SHP77 (cell line): ENCODE measurements around the gene CYTH1.

Experiments used
- DNase-seq, 2 experiments: peaks; one replicate each; lab custom pipeline; 2025; lab: John Stamatoyannopoulos, UW

The CYTH1 gene, protein sequence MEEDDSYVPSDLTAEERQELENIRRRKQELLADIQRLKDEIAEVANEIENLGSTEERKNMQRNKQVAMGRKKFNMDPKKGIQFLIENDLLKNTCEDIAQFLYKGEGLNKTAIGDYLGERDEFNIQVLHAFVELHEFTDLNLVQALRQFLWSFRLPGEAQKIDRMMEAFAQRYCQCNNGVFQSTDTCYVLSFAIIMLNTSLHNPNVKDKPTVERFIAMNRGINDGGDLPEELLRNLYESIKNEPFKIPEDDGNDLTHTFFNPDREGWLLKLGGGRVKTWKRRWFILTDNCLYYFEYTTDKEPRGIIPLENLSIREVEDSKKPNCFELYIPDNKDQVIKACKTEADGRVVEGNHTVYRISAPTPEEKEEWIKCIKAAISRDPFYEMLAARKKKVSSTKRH

DNA sequence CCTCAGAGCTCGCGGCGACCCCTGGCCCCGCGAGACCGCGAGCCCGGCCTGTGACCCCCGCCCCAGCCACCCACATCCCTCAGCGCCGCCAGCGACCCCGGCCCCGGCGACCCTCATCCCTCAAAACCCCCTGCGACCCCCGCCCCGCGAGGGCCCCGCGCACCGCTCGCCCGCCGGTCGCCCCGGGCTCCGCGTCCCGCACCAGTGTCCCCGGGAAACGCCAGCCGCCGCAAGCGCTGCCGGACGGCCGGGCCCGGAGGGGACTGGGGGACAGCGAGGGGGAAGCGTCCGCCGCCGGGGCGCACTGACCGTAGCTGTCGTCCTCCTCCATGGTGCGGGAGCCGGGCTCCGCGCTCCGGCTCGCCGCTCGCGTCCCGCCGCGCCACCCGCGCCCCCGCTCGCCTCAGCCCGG lies at the start of gene CYTH1:
Gene CYTH1 (minus strand): TSS at position 381 of the 412 bp plus-strand sequence. CDS start 50 bp downstream, at position 331.
- DNase-seq = no peak

DNA sequence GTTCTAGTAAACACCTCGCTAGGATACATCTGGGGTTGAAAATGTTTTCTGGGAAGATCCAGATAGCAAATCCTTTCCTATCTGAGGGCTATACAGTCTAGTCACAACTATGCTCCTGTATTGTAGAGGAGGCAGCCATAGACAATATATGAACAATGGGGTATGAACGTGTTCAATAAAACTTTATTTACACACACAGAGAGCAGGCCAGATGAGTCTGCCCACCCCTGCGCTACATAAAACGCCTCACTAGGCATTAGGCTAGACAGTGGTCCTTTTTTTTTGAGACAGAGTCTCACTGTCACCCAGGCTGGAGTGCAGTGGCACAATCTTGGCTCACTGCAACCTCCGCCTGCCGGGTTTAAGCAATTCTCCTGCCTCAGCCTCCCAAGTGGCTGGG lies 47.4 kb upstream of the CYTH1 start:
- no peak for DNase-seq

DNA sequence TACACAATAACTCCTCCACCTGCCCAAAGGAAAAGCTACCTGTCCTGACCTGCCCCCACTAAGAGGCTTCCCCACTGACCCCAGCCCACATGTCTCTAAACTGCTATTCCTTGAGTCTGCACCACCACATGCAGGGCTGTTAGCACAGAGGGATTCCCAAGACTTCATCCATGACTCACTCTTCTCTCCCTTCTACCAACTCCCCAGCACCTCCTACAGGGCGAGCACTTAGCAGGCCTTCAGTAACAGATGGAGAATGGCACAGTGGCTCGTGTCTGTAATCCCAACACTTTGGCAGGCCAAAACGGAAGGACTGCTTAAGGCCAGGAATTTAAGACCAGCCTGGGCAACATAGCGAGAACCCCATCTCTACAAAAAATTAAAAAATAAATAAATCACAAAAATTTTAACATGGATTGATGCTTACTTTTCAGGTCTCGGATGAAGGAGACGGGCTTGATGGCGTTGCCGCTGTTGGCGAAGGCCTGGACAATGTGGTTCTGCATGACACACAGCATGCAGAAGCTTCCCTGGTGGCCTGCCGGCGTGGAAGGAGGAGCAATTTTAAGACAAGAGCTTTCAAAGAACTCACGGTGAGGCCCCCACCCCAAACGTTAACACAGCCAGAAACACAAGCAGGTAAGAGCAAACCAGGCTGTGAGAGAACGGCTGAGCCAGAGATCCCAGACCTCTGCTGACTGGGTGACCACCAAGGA lies 46.6 kb upstream of the CYTH1 start:
- no peak for DNase-seq

DNA sequence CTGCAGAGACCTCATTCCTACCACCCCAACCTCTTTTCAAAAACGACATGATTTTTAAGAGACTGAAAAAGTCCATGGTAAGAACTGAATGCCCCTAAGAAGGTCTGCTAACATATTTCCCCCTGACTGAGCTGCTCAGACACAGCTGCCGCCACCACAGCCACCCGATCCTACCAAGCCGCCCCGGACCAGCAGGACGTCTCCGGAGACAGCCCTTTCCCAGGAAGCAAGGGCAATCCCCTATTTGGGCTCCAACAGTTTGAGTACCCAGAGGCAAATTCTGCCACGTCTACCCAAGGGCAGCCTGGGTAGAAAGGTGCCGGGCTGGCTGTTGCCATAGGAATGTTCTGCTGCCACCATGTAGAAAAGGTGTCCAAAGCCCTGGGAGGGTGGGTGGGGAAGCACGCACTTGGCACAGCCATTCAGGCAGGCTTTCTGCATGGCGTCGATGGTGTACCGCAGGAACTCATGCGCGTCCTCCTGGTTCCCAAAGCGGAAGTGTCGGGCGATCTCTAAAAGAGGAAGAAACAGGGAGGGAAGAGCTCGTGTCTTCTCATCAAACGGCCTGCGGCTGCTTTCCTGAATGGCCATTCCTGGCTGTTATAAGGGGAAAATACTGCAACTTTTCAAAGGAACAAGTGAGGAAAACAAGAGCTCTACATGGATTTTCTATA lies 44.9 kb upstream of the CYTH1 start:
- DNase-seq = no peak

DNA sequence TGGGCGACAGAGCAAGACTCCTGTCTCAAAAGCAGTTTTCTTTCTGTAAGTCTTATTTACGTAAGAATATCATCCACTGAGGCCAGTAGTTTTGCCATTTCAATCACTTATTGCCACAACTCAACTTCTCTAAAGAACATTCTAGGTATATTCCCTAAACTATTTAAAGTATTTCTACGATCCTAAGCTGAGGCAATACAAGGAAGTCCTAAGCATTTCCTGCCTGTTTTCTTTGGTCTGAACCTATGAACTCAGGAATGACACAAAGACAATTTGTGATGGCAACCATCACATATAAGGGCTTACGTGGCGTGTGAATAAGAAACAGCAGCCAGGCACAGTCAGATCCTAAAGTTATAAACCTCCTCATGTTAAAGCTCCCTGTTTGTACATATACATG lies 44.3 kb upstream of the CYTH1 start:
- no peak for DNase-seq

DNA sequence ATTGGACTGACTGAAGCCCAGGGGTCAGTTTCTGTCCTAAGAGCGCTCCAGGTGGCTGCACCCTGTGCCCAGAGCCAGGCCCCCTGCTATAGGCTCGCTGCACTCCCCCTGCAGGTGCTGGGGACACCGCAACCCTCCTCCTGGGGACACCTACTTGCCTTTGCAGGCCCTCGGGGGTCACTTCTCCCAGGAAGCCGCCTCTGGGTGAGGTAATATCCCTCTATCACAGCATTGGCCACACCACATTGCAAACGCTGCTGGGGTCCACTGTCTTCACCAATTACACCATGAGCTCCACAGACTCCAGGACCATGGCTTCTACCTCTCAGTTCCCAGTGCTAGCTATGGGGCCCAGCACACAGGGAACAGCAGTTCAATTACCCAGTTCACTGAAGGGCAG lies 43.6 kb upstream of the CYTH1 start:
- no peak for DNase-seq

DNA sequence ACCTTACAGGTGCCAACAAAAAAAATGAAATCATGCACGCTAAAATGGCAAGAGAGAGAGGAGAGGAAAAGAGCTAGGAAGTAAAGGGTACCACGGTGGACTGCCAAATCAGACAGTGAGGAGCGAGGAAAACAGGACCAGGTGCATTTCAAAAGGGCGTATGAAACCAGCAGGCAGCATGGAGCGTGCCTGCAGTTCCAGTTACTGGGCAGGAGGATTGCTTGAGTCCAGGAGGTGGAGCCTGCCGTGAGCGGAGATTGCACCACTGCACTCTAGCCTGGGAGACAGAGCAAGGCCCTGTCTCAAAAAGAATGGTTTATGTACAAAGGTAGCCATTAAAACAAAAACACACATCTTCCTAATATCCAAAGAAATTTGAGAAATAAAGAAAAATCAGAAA lies 42.2 kb upstream of the CYTH1 start:
- DNase-seq = no peak

DNA sequence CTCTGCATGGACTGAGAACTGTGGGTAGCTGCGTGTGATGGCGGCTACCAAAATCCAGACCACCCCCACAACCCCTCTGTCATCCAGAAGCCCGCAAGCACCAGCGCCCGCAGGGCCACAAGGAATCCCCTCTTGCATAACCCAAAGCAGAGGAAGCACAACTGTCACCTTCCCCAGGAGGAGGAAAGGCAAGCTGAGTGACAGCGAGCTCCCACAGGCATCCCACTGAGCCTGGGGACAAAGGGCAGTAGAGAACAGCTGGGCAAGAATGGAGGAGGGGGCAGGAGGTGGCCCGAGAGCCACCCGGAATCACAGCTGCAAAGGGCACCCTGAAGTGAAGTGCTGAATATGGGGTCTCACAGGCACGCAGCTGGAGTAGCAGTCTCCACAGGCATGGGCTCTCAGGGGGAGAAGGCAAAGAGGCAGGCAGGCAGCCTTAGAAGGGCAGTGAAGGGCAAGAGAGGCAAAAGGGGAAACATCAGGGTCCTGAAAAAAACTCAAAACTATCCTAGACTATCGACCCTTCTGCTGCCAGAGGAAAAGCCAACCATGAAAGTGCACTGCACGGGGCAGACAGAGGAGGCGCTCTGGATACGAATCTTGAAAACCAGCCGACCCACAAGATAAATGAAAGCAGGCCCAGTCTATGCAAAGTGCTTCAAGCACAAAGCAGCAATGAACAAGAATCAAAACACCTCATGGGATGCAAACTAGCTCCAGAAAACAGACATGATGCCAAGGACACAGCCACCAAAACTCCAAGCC lies 41.4 kb upstream of the CYTH1 start:
- no peak for DNase-seq

DNA sequence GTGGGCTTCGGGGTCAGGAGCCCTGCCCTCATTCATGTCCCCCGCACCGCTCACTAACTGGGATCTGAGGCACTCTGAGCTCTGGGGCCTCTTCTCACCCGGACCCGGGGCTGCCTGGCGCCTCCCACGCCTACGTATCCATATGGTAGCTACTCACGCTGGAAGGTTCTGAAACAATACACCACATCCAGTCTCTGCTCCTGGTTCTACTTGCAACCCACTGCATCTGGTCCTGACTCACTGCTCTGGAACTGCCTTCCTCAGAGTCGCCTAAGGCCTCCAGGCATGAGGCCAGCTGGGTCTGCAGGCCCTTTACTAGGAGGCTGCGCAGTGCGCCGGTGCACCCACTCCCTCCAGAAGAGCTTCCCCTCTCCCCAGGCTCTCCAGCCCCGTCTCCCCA lies 40.5 kb upstream of the CYTH1 start:
- no peak for DNase-seq

DNA sequence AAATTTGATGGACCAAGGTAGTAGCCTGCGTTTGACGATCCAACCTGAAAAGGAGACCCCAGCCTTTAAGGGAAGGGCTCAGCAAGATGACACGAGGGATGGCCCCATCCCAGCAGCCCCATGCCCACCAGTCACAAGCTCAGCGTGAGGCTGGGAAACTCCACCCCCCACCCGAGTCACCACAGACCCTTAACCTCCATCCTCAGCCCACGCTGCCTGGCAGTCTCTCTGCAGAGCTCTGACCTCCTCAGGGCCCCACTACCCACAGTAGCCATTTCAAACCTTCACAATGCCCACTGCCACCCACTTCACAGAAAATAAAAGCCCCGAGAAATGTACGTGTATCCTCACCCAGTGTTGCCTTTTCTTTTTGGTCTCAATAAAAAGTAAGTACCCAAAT lies 39.9 kb upstream of the CYTH1 start:
- no peak for DNase-seq

DNA sequence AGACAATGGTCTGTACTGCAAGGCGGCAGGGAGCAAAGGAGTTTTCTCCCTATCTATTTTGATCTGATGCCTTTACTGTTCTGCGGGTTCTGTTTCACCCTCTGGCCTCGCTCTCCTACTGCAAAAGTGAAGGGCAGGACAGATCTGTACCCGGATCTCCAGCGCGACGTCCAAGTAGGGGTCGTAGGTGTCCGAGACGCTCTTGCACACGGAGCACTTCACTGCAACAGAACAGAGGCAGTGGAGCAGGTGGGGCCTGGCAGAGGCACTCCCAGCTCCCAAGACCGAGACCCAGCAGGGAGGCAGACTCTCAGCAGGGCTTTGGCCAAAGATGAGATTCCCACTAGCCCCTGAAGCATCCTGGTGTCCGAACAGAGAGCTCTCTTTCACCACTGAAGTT lies 38.8 kb upstream of the CYTH1 start:
- no peak for DNase-seq

DNA sequence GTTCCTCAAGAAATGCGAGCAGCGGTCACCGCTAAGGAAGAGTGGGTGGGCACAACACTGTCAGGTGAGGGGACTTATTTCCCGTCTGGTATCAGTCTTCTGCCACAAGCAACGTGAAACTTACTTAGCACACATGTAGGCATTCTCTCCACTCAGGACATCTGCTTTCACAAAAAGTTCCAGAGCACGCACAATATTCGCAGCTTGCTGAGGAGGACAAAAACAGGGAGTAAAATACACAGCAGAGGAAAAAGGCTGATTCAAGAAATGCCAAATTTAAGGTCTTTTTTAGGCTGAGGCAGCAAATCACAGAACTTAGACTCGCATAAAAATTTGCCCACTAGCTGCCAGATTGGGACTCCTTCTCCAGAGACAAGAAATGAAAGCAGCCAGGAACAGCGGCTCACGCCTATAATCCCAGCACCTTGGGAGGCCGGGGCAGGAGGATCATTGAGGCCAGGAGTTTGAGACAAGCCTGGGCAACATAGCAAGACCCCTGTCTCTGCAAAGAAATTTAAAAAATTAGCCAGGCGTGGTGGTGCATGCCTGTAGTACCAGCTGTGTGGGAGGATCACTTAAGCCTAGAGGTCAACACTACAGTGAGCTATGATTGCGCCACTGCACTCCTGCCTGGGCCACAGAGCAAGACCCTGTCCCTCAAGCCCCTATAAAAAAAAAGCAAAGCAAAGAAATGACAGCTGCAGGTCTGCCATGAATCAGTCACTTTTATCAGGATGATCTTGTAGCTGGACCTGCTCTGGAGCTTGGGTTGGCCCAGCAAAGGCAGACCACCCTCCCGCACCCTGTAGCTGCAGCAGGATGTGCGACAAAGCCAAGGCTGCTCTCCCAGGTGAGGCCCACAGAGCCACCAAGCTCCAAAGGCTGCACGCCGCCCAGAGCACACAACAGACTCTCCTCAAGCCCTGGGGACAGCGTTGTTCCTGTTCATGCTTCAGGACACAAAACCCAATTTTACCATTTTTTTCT lies 38.0 kb upstream of the CYTH1 start:
- DNase-seq = no peak

DNA sequence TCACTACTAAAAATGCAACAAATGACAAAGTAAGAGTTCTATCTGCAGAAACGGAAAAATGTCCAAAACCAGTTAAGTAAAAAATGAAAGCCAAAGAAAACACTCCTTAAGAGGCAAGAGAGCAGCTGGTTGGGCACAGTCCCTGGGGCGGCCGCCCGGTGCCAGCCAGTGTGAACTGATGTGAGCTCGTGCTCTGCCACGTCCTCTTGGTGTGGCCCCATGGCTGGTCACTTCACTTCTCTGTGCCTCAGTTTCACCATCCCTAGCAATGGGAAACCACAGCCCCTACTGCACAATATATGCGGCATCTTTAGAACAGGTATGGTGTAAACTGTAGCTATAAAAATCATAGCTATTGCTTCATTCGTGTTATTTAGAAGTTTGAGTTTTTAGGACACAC lies 37.3 kb upstream of the CYTH1 start:
- no peak for DNase-seq

DNA sequence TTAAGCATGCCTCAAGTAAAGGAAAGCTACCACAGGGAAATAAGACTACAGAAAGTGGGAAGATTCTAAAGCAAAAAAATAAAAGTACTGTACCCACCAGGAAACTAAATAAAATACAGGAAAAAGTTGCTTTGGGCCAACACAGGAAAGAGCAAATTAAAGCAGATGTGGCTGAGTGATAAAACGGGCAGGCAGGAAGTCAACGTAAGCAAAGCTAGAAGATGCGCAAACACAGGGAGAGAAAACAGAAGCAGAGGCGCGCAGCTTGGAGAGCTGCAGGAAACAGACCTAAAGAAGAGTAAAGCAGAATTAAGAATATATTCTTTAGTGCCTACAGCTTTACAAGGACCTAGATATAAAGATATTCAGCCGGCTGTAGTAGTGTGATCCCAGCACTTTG lies 36.9 kb upstream of the CYTH1 start:
- no peak for DNase-seq

DNA sequence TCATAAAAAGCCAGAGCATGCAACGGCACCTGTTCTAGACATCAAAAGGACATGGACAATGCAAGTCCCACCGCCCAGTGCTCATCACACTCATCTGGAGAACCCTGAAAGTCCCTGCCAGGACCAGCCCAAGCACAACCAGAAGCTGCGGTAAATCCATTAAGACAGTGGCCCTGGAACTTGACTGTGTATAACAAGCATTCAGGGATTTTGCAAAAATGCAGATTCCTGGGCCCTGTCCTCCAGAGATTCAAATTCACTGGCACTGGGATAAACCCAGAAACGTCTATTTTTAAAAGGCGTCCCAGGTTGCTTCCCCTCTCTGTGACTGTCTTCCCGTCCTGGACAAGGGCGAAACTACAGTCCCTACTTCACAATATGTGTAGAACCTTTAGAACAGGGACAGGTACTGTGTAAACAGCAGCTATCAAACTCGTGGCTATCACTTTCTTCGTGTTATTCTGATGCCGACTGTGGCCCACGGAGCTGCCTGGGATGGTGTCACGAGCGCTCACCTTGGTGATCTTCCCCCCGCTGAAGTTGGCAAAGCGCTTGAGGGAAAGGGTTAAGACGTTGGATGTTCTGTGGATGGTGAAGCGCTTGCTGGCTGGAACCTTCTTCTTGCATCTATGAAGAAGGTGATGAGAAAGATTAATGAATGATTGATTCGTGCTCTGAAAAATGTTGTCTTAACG lies 36.2 kb upstream of the CYTH1 start:
- no peak for DNase-seq

DNA sequence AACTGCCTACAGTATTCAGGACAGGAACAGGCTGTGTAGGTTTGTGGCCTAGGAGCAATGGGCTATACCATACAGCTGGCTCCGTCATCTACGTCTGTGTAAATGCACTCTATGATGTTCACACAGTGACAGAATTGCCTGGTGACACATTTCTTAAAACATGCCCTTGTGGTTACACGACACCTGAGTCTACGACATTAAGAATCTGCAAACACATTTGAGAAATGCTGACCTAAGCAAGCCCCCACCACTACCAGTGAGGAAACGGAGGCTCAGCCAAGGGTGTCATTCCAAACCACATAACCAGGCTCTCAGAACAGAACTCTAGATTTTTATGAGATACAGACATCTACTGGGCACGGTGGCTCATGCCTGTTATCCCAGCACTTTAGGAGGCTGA lies 35.0 kb upstream of the CYTH1 start:
- DNase-seq = no peak

DNA sequence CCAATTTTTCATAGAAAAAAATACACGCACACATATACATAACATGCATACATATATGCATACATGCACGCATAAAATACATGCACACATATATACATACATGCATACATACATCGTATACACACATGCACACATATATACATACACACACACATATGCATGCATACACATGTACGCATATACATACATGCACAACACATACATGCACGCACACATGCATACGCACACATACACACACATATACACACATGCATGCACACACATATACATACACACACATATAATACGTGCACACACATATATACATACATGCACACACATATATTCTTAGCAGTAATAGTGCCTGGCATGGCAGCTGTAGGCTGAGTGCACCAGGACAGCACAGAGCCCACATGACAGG lies 33.6 kb upstream of the CYTH1 start:
- no peak for DNase-seq

DNA sequence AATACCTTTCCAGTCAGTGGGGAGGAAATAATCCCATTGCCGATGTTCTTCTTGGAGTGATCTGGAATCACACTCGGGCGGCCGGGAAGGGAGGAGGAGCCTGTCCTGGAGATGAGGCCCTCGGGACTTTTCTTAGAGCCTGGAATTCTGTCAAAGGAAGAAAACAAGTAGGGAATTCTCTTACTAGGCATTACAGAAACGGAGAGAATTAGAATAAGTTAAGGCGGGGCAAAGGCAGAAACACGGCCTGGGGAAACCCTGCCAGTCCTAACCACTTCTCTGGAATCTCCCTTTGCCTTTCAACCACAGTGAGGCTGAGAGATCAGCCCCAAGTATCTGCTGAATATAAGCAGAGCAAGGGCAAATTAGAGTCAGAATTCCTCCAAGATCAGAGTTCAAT lies 30.8 kb upstream of the CYTH1 start:
- DNase-seq = no peak

DNA sequence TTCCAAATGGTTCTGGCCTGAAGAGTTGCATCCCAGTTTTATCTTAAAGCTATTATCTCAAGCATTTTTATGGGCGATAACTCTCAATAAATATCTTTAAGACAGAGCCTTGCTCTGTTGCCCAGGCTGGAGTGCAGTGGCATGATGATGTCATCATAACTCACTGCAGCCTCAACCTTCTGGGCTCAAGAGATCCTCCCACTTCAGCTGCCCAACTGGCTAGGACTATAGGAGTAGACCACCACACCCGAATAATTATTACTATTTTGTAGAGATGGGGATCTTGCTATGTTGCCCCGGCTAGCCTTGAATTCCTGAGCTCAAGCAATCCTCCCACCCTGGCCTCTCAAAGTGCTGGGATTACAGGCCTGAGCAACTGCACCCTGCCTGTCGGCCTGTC lies 26.1 kb upstream of the CYTH1 start:
- no peak for DNase-seq

DNA sequence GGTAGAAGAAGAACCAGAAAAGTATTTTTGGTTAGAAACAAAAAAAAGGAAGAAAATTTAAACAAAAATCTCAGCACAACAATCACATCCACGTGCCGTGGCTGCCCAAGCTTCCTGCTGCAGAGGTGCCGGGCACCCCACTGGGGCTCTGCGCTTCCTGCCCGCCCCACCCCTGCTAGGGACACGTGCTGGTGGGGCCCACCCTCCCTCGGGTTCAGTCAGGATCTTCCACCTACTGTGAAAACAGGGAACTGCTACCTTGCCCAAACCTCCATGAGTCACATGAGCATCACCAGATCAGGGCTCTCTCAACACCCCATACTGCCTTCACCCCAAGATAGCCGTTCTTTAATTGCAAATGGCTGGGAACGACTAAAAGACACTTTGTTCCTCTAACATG lies 24.4 kb upstream of the CYTH1 start:
- no peak for DNase-seq

DNA sequence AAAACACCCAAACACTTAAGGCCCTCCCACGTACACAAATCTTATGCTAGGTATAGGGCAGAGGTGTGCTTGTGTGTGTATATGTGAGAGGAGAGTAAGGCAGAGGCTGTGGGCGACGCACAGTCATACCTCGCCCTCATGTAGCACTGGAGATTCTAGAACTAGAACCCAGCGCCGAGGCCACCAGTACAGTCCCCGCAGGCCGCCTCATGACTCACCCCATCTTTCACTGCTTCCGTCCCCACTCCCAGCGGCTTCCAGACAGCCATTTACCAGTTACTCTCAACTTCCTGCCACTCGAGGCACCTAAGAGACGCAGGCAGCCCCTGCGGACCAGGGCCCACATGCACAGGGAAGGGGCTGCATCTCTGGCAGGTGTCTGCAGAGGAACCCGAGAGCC lies 23.2 kb upstream of the CYTH1 start:
- DNase-seq = no peak
